GM19324 (cell line): ENCODE results near the gene POU3F3.

Source experiments
- ATAC-seq: cut with Tn5 transposase; IDR thresholded peaks from one replicate; pipeline ENCODE4 v1.9.1; 2021; ENCODE audit warnings: mild to moderate bottlenecking, moderate library complexity; ENCODE audit not compliant: unreplicated experiment, low FRiP score

The POU3F3 gene

GRCh38 chr2:104859766-104860450, 6.0 kb downstream of the POU3F3 start:
- ATAC-seq = no peak

GRCh38 chr2:104860451-104860790, 6.5 kb downstream of the POU3F3 start:
- no peak for ATAC-seq

GRCh38 chr2:104861351-104862057, 7.6 kb downstream of the POU3F3 start:
- ATAC-seq = no peak

GRCh38 chr2:104862058-104862941, 8.4 kb downstream of the POU3F3 start:
- ATAC-seq = no peak

GRCh38 chr2:104863146-104863467, 9.2 kb downstream of the POU3F3 start:
- ATAC-seq = no peak

- no peak for ATAC-seq
Measured at GRCh38 chr2:104863468-104864279, 9.8 kb downstream of the POU3F3 start.

GRCh38 chr2:104864280-104865095, 10.6 kb downstream of the POU3F3 start:
- no peak for ATAC-seq

- no peak for ATAC-seq
Measured at GRCh38 chr2:104865096-104865470, 11.2 kb downstream of the POU3F3 start.

- no peak for ATAC-seq
Measured at GRCh38 chr2:104866122-104866864, 12.4 kb downstream of the POU3F3 start.

- no peak for ATAC-seq
Measured at GRCh38 chr2:104866883-104867812, 13.2 kb downstream of the POU3F3 start.

- no peak for ATAC-seq
Measured at GRCh38 chr2:104867813-104868504, 14.0 kb downstream of the POU3F3 start.

- no peak for ATAC-seq
Measured at GRCh38 chr2:104868505-104868866, 14.6 kb downstream of the POU3F3 start.

GRCh38 chr2:104870100-104870975, 16.4 kb downstream of the POU3F3 start:
- ATAC-seq = no peak

GRCh38 chr2:104871649-104871971, 17.7 kb downstream of the POU3F3 start:
- no peak for ATAC-seq

- ATAC-seq = no peak
Measured at GRCh38 chr2:104871972-104872865, 18.3 kb downstream of the POU3F3 start.
